Upper lobe of left lung (tissue), 4 donors: Measurements from ENCODE around the gene ERVV-1.

Source experiments
- CTCF ChIP-seq, 6 experiments: fragments of 450-650 bp in 4 of 6; fragments of 200-600 bp in 2 of 6; sonication (generic) in 2 of 6; IDR thresholded peaks; one replicate each; pipeline ENCODE4 v1.5.1; 2016 to 2019; ENCODE audit warnings: antibody characterized with exemption in 6 of 6
- EP300 ChIP-seq, 4 donors: sonication (generic); formaldehyde crosslinking; IDR thresholded peaks; one replicate each; pipeline ENCODE4 v1.5.1; 2017; ENCODE audit warnings: antibody characterized with exemption in 4 of 4, control low read depth in 2 of 4
- POLR2A ChIP-seq, 4 donors: fragments of 450-650 bp; IDR thresholded peaks; one replicate each; pipeline ENCODE4 v1.5.1; 2016 to 2017; ENCODE audit warnings: antibody characterized with exemption in 4 of 4, mild to moderate bottlenecking in 2 of 4
- POLR2AphosphoS5 ChIP-seq, 2 donors: sonication (generic); formaldehyde crosslinking; IDR thresholded peaks; one replicate each; pipeline ENCODE4 v1.5.1; 2017; ENCODE audit warnings: antibody characterized with exemption in 2 of 2

- TF ChIP-seq CTCF (IDR thresholded peaks at IDR 0.05) (no peak), POLR2A (IDR thresholded peaks at IDR 0.05) (no peak), EP300 (IDR thresholded peaks at IDR 0.05) (no peak), POLR2AphosphoS5 (IDR thresholded peaks at IDR 0.05) (no peak)
These were observed 5.5 kb upstream of the ERVV-1 start for GRCh38 chr19:53008061-53008778.
